H1 (cell line): Measurements from ENCODE around the gene MCUB. TPM values are rescaled to one million over a fixed set of nuclear protein-coding genes. Genes with fewer than 3 reads are reported as not detected.

Experiments used
- CTCF ChIA-PET: fragments of 300-600 bp; sonication (Branson Sonifier 250); formaldehyde crosslinking; loops from one replicate; lab custom pipeline; 2021; ENCODE audit not compliant: partially characterized antibody; lab: Charles Lee
- POLR2A ChIA-PET: fragments of 300-600 bp; sonication (Branson Sonifier 250); formaldehyde crosslinking; loops from one replicate; lab custom pipeline; 2021; ENCODE audit warnings: inconsistent platforms; ENCODE audit not compliant: partially characterized antibody; lab: Charles Lee
- DNase-seq, 2 experiments: peaks; one replicate each; pipeline versions ENCODE4 v3.0.0 to v3.0.0-alpha.2; 2010 to 2022; ENCODE audit warnings: low spot score in 2 of 2, low read depth in 1 of 2, mixed read lengths in 1 of 2
- FAIRE-seq: peaks from 2 replicates; lab custom pipeline; 2011; peaks lifted over from hg19 to GRCh38; lab: Jason Lieb, UNC
- H2AFZ ChIP-seq: 2 replicates; pipeline ENCODE4 v1.8.1; 2012; ENCODE audit warnings: low read length, inconsistent platforms
- H2AK5ac ChIP-seq: 2 replicates; pipeline ENCODE4 v1.6.1; 2013; ENCODE audit warnings: low read depth, low read length
- H2BK120ac ChIP-seq: replicated peaks from 2 replicates; pipeline ENCODE3; 2013; ENCODE audit warnings: low read depth, low read length, inconsistent platforms
- H2BK12ac ChIP-seq: 2 replicates; pipeline ENCODE4 v1.6.1; 2013; ENCODE audit warnings: low read depth, low read length
- H2BK15ac ChIP-seq: 2 replicates; pipeline ENCODE4 v1.6.1; 2013; ENCODE audit warnings: low read length
- H2BK20ac ChIP-seq: 2 replicates; pipeline ENCODE4 v1.6.1; 2013; ENCODE audit warnings: low read length
- H2BK5ac ChIP-seq: 2 replicates; pipeline ENCODE4 v1.6.1; 2013; ENCODE audit warnings: low read depth, low read length
- H3K14ac ChIP-seq: 2 replicates; pipeline ENCODE4 v1.6.1; 2013; ENCODE audit warnings: inconsistent platforms; ENCODE audit not compliant: insufficient read length
- H3K18ac ChIP-seq: 2 replicates; pipeline ENCODE4 v1.6.1; 2013; ENCODE audit warnings: low read length; ENCODE audit errors: extremely low read depth
- H3K23ac ChIP-seq: 2 replicates; pipeline ENCODE4 v1.6.1; 2013; ENCODE audit warnings: inconsistent platforms; ENCODE audit not compliant: insufficient read length
- H3K23me2 ChIP-seq: 2 replicates; pipeline ENCODE4 v1.6.1; 2013; ENCODE audit warnings: low read depth, low read length
- H3K27ac ChIP-seq: 2 replicates; pipeline ENCODE4 v1.6.1; 2011; ENCODE audit warnings: low read depth, low read length, inconsistent platforms
- H3K27me3 ChIP-seq, 4 experiments: replicated peaks in 1 of 4; 1 replicate in 1 of 4; 2 replicates in 3 of 4; pipeline versions ENCODE4 v1.6.1 to v1.8.1; 2011 to 2013; ENCODE audit warnings: low read length in 3 of 4, mild to moderate bottlenecking in 3 of 4, inconsistent platforms in 2 of 4, mixed read lengths in 2 of 4, moderate library complexity in 1 of 4; ENCODE audit not compliant: control insufficient read depth in 3 of 4, insufficient read depth in 3 of 4; ENCODE audit errors: extremely low read depth in 1 of 4
- H3K36me3 ChIP-seq, 4 experiments: 2 replicates each; pipeline versions ENCODE4 v1.6.1 to v1.8.1; 2011 to 2013; ENCODE audit warnings: mild to moderate bottlenecking in 4 of 4, low read length in 3 of 4, moderate library complexity in 2 of 4, control low read depth in 1 of 4, inconsistent platforms in 1 of 4; ENCODE audit not compliant: insufficient read depth in 4 of 4, control insufficient read depth in 2 of 4
- H3K4ac ChIP-seq: replicated peaks from 2 replicates; pipeline ENCODE3; 2013; ENCODE audit warnings: low read length, low read depth, mixed read lengths, inconsistent platforms; ENCODE audit not compliant: insufficient read length
- H3K4me1 ChIP-seq, 4 experiments: replicated peaks in 1 of 4; 1 replicate in 1 of 4; 2 replicates in 3 of 4; pipeline versions ENCODE4 v1.6.1 to v1.8.1; 2011 to 2013; ENCODE audit warnings: low read length in 3 of 4, inconsistent platforms in 2 of 4, mixed read lengths in 1 of 4; ENCODE audit not compliant: insufficient read depth in 4 of 4, control insufficient read depth in 3 of 4
- H3K4me2 ChIP-seq, 2 experiments: 2 replicates each; pipeline versions ENCODE4 v1.6.1 to v1.8.1; 2011 to 2013; ENCODE audit warnings: low read depth in 2 of 2, low read length in 2 of 2, control low read depth in 1 of 2, inconsistent platforms in 1 of 2, mild to moderate bottlenecking in 1 of 2; ENCODE audit not compliant: insufficient read depth in 1 of 2
- H3K4me3 ChIP-seq, 4 experiments: fragments of 200-600, 300-600 bp in 1 of 4; sonication (generic), shearing (Covaris generic), sonication (Bioruptor Twin) in 1 of 4; 2 replicates each; pipeline versions ENCODE4 v1.5.1 to v1.8.1; 2011 to 2016; ENCODE audit warnings: low read length in 4 of 4, low read depth in 3 of 4, control low read depth in 2 of 4, inconsistent platforms in 2 of 4, mild to moderate bottlenecking in 2 of 4, mixed read lengths in 1 of 4, moderate library complexity in 1 of 4; ENCODE audit not compliant: insufficient read depth in 2 of 4; ENCODE audit errors: extremely low read depth in 1 of 4
- H3K56ac ChIP-seq: replicated peaks from 2 replicates; pipeline ENCODE3; 2013; ENCODE audit warnings: low read depth, mild to moderate bottlenecking, mixed read lengths, low read length, inconsistent platforms; ENCODE audit not compliant: insufficient read length
- H3K79me1 ChIP-seq: 2 replicates; pipeline ENCODE4 v1.6.1; 2013; ENCODE audit warnings: low read depth, low read length, control low read depth
- H3K79me2 ChIP-seq, 2 experiments: 2 replicates each; pipeline versions ENCODE4 v1.6.1 to v1.8.1; 2012 to 2013; ENCODE audit warnings: low read length in 2 of 2, mild to moderate bottlenecking in 2 of 2, inconsistent platforms in 1 of 2; ENCODE audit not compliant: insufficient read depth in 2 of 2, control insufficient read depth in 1 of 2
- H3K9ac ChIP-seq, 4 experiments: replicated peaks in 1 of 4; 1 replicate in 1 of 4; 2 replicates in 3 of 4; pipeline versions ENCODE4 v1.6.1 to v1.8.1; 2011 to 2013; ENCODE audit warnings: low read depth in 3 of 4, low read length in 3 of 4, control low read depth in 2 of 4, mild to moderate bottlenecking in 2 of 4, moderate library complexity in 2 of 4, inconsistent platforms in 1 of 4; ENCODE audit errors: extremely low read depth in 1 of 4
- H3K9me3 ChIP-seq, 2 experiments: 2 replicates each; pipeline versions ENCODE4 v1.6.1 to v1.8.1; 2012 to 2013; ENCODE audit warnings: mild to moderate bottlenecking in 2 of 2, moderate library complexity in 2 of 2, control low read depth in 1 of 2, inconsistent platforms in 1 of 2, low read depth in 1 of 2, low read length in 1 of 2, mixed read lengths in 1 of 2; ENCODE audit not compliant: insufficient read depth in 2 of 2
- H4K20me1 ChIP-seq, 2 experiments: replicated peaks in 1 of 2; 2 replicates each; pipeline versions ENCODE3 to v1.8.1; 2011 to 2013; ENCODE audit warnings: inconsistent platforms in 2 of 2, low read length in 2 of 2, mild to moderate bottlenecking in 1 of 2; ENCODE audit not compliant: insufficient read depth in 2 of 2, control insufficient read depth in 1 of 2
- H4K5ac ChIP-seq: 2 replicates; pipeline ENCODE4 v1.6.1; 2013; ENCODE audit warnings: low read length, low read depth, mixed read lengths, inconsistent platforms; ENCODE audit not compliant: insufficient read length
- H4K8ac ChIP-seq: 2 replicates; pipeline ENCODE4 v1.8.0; 2013; ENCODE audit warnings: mild to moderate bottlenecking, moderate library complexity, low read length, inconsistent platforms; ENCODE audit not compliant: insufficient read depth; ENCODE audit errors: extremely low read depth
- H4K91ac ChIP-seq: replicated peaks from 2 replicates; pipeline ENCODE3; 2013; ENCODE audit warnings: low read length, mixed read lengths, inconsistent platforms; ENCODE audit not compliant: insufficient read length
- ATF2 ChIP-seq: IDR thresholded peaks from 2 replicates; pipeline ENCODE4 v1.6.1; 2012; ENCODE audit warnings: low read length, inconsistent platforms
- BCL11A ChIP-seq, 2 experiments: IDR thresholded peaks; one replicate each; pipeline ENCODE4 v1.6.1; 2011; ENCODE audit warnings: low read depth in 2 of 2, low read length in 2 of 2, mild to moderate bottlenecking in 2 of 2
- WGBS, 2 experiments: shearing (Covaris generic) in 1 of 2; methylation state at CpG; one replicate each; pipeline versions ENCODE4 v1.1.6 to v1.1.7; 2013 to 2015; ENCODE audit warnings: low lambda C conversion rate in 2 of 2, mixed read lengths in 2 of 2, inconsistent platforms in 1 of 2, low coverage in 1 of 2, missing lambda C conversion rate in 1 of 2; ENCODE audit not compliant: insufficient replicate concordance in 2 of 2, insufficient coverage in 1 of 2, insufficient read length in 1 of 2; ENCODE audit errors: extremely low coverage in 1 of 2, missing lambda C conversion rate in 1 of 2; 5-methylcytosine and 5-hydroxymethylcytosine counted together
- polyA plus RNA-seq, 7 experiments: library from polyadenylated mRNA; depleted of rRNA in 3 of 7; stranded (reverse) in 5 of 7; unstranded in 2 of 7; fragments of >200 nt in 5 of 7; fragments of 200-250 nt in 2 of 7; gene quantifications; 1 replicate in 5 of 7; 2 replicates in 1 of 7; 4 replicates in 1 of 7; pipeline versions ENCODE4 v1.2.1 to v1.2.3, GENCODE V29; 2011 to 2013; ENCODE audit warnings: missing spikeins in 2 of 7, mixed read lengths in 2 of 7
- total RNA-seq: library from RNA; stranded (reverse); fragmentation: NEBNext Ultra II Directional; extraction: Animal tissue kit (Norgen Biotek cat#: 25700); gene quantifications from 2 replicates; pipeline ENCODE4 v1.2.1, GENCODE V29; 2021

Gene MCUB
- total and polyA plus RNA-seq, 2 of the 8 experiments (the other 6 are each of a cell fraction or from before 2014, with no cell fraction given): 15.2 to 19.4 TPM

- no peak overlapping the region for H3K56ac ChIP-seq
- no peaks in the 10 kb centered on the region for H3K9me3 ChIP-seq
- H3K4me3 ChIP-seq: no peak overlapping the region
- FAIRE-seq (no peak), DNase-seq (no peak)
- H2AFZ ChIP-seq: no peak overlapping the region
- H3K4me2 ChIP-seq: no peak overlapping the region
- no peak overlapping the region for H3K18ac ChIP-seq
- WGBS, 2 experiments: 88% methylated on average over 2 of the region's 2 CpGs; no CpG with 5 or more reads in 1 of the 2 experiments
- H3K27ac ChIP-seq: no peak overlapping the region
- no peak overlapping the region for H4K5ac ChIP-seq
- H3K27me3 ChIP-seq: no peaks in the 10 kb centered on the region
- H3K23ac ChIP-seq: no peak overlapping the region
- H2BK120ac ChIP-seq: no peak overlapping the region
- H2BK20ac ChIP-seq: no peak overlapping the region
- peaks cover 5% of the 10 kb centered on the region for H3K79me1 ChIP-seq
- H4K91ac ChIP-seq: no peak overlapping the region
- H3K4ac ChIP-seq: no peak overlapping the region
- H3K9ac ChIP-seq: no peak overlapping the region; a peak in 1 of 7 replicates
- H3K14ac ChIP-seq: no peak overlapping the region
- H3K79me2 ChIP-seq: peaks cover 14 to 82% of the 10 kb centered on the region in 2 experiments
- H3K36me3 ChIP-seq: peaks cover 0 to 6% (median 1%) of the 10 kb centered on the region in 4 experiments; a peak in 2 of 8 replicates
- no peak overlapping the region for H4K8ac ChIP-seq
- ChIA-PET POLR2A (no interaction called here), CTCF (interaction anchor here (0.7 to 1.1 kb wide), 2 partner anchors 18 to 22 kb away, joined by 3 read pairs; no protein-coding TSS in a partner anchor)
- H4K20me1 ChIP-seq: no peaks in the 10 kb centered on the region
- peaks cover 0 to 3% (median 0%) of the 10 kb centered on the region in 4 experiments; a peak in 1 of 7 replicates for H3K4me1 ChIP-seq
- peaks cover 2% of the 10 kb centered on the region for H3K23me2 ChIP-seq
- H2BK5ac ChIP-seq: no peak overlapping the region
- H2BK15ac ChIP-seq: no peak overlapping the region
- H2BK12ac ChIP-seq: no peak overlapping the region
- no peak overlapping the region for H2AK5ac ChIP-seq
- TF ChIP-seq ATF2 (no peak), BCL11A (IDR thresholded peaks at IDR 0.05; ENCODE audit: low read depth in 2 of 2, low read length in 2 of 2) (no peak)
These were observed 163.1 kb downstream of the MCUB start for GRCh38 chr4:109723110-109723509.
